SKM-1 (cell line): Measurements from ENCODE around the gene MRPS24.
"Not testable (repeated sequence)": the region's sequence is repeated elsewhere in the genome, so short reads cannot be mapped to it uniquely, and the experiment has no call there.

Source experiments
- DNase-seq: peaks from one replicate; lab custom pipeline; 2025; ENCODE audit not compliant: unreplicated experiment; lab: John Stamatoyannopoulos, UW

The MRPS24 gene

DNA sequence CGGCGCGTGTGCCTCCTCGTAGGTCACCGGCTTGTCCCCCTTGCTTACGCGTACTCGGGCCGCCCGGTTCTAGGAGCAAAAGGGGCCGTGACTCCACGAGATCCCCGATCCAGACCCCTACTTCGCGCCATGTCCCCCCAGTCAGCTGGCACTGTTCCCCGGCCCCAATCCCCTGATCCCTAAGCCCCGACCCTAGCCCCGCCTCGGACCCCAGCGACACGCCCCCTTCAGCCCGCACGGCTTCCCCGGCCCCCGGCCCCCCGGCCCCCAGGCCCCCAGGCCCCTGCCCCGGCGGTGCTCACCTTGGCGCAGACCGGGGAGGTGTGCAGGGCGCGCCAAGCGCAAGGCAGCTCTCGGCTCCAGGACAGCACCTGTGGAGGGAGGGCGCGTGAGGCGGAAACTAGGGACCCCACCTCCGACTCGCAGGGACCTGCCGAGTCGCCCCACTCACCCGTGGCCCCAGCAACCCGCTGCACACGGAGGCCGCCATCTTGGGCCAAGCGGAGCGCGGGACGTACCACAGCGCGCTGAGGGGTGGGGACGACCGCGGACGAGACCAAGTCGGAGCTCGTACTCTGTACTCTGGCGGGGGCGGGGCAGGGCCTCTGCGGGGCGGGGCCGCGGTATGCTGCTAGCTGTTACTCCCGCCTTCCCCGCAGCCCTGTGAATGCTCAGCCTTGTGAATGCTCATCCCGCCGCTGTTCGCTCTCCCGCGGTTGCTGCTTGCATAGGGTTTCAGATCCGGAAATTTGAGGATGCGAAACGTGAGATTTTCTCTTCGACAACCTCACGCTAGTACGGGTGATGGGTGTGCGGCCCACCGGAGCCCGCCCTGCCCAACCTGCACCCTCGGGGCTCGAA is at the start of gene MRPS24:
MRPS24 (minus strand) TSS at position 512 of the 861 bp plus-strand sequence; CDS start at position 490, 22 bp downstream.
- DNase-seq: peak; percentile 94

GRCh38 chr7:43915907-43916306 is 46.6 kb upstream of the MRPS24 start:
- DNase-seq: no peak

DNA sequence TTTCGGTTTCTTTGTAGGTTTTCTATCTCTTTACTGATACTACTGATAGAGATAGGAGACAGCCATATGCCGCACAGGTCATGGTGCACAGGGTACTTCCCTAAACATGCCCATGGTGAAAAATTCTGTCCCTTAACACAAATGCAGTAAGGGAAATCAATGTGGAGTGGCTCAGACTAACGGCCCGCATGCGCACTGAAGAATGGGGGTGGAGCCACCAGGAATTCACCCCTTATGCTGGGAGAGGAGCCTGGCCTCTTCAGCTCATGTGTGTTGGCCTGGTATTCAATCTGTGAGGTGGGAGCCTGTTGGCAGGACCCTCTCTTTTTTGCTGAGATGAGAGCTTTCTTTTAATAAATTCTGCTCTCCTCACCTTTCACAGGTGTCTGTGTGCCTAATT is 45.5 kb upstream of the MRPS24 start:
- no peak for DNase-seq

GRCh38 chr7:43906331-43907010 is 37.2 kb upstream of the MRPS24 start, which contains the start of gene URGCP:
Gene URGCP (minus strand): TSS chr7:43906596. CDS start chr7:43906575, 21 bp downstream.
- DNase-seq: no peak

- no peak for DNase-seq
Observed at GRCh38 chr7:43905956-43906330, 36.6 kb upstream of the MRPS24 start.

- no peak for DNase-seq
Observed at GRCh38 chr7:43905209-43905946, 36.1 kb upstream of the MRPS24 start.

DNA sequence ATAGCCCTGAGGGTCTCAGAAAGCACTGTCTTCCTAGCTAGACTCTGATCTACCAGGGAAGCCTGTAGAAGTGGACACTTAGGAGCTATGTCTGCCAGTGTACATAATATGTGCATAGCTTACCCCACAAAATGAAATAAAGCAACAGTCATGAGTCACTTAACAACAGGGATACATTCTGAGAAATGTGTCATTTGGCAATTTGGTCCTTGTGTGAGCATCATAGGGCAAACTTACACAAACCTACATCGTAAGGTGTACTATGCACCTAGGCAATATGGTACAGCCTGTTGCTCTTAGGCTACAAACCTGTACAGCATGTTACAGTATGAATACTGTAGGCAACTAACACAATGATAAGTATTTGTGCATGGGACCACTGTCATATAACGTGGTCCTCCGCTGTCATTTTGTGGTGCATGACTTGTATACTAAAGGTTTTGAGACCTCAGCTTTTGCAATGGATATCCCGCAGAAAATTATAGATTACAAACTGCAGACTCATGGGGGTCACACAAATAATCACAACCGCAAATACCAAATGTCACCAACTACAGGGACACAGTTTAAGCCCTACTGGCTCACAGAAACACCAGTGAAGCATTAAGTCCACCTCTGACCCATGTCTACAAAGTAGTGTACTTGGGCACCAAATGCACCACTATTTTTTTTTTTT is 35.4 kb upstream of the MRPS24 start:
- no peak for DNase-seq

DNA sequence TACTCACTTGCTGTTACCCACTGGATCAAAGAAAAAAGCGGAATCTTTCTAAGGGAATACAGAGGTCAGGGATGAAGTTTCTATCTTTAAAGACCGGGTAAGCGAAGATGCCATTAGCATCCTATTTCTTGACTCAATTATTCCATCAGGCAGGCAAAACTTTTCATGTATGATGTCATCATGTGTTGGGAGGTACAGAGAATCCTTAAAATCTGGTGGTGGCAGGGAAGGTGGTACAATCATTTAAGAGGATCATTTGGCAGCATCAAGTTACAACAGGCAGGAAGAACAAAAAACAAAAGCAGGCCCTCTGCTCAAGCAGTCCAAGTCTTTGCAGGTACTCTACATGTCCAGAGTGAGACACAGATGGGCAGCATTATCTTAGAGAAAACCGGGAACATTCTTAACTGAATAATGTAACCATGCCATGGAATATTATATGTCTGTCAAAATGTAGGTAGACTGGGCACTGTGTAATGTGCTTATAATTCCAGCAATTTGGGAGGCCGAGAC is 33.3 kb upstream of the MRPS24 start:
- no peak for DNase-seq

DNA sequence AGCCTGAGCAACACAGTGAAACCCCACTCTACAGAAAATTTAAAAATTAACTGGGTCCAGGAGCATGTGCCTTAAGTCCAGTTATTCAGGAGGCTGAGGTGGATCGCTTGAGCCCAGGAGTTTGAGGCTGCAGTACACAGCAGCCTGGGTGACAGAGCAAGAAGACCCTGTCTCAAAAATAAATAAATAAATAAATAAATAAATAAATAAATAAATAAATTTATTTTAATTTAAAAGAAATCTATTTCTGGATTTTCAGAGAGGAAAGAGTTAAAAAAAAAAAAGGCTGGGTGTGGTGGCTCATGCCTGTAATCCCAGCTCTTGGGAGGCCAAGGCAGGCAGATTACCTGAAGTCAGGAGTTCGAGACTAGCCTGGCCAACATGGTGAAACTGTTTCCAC is 29.3 kb upstream of the MRPS24 start:
- not testable (repeated sequence) for DNase-seq

GRCh38 chr7:43895847-43896415 is 26.6 kb upstream of the MRPS24 start:
- no peak for DNase-seq

GRCh38 chr7:43891069-43891955 is 22.0 kb upstream of the MRPS24 start:
- DNase-seq: no peak

DNA sequence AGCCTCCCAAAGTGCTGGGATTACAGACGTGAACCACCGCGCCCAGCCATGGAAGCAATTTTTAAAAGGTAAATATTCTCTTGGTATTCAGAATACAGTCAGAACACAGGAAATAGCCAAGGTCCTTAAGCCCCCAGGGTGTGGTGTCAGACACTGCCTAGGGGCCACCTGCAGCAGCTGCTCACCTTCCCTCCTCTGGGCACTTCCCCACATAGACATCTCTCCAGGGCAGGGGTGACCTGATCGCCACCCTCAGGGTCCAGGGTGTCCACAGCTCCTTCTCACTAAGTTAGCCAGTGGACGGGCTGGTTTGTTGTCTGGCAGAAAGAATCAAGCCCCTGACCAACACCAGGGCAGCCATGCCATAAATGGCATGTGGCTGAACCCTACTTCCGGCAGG is 21.2 kb upstream of the MRPS24 start:
- DNase-seq: no peak

DNA sequence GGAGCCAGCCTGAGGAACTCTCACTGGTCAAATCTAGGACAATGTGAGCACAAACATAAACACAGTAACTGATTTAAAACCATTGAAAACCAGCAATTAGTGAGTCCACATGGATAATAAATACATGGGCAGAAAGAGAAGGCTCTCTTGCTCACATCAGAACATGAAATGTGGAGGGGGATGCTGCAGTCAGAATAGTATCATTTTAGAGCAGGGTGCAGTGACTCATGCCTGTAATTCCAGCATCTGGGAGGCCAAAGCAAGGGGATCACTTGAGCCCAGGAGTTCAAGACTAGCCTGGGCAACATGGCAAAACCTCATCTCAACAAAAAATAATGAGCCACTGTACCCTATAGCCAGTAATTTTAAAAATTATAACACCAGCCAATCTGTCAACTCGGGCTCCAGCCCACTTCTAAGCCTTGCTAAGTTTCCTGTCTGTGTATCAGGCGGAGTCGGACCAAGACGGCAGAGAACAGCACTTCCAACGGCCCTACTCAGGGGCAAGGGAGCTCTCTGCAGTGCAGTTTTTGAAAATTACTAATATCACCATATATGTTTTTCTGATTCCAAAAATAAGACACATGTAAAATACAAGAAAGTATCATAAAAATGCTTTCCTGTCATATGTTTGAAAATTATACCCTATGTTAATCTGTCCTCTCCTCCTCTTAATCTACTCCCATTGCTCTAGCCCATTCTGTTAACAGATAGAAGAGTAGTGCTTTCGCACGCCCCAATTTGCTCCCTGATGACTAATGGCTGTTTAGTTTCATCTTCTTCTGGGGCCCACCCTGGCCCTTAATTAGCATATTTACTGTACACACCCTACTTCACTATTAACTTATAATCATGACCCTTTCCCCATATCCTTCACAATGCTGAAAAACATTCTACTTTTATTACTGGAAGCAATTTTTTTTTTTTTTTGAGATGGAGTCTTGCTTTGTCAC is 20.0 kb upstream of the MRPS24 start:
- no peak for DNase-seq

DNA sequence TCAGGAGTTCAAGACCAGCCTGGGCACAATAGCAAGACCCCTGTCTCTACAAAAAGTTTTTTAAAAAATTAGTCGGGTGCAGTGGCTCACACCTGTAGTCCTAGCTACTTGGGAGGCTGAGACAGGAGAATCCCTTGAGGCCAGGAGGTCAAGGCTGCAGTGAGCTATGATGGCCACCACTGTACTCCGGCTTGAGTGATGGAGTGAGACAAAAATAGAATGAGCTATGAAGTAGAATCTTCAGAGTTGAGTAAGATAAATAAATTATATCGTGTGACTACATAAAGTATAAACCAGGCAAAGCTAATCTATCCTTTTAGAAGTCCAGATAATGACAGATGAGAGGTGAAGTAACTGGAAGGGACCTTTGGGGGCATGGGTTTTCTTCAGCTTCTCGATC is 15.3 kb upstream of the MRPS24 start:
- DNase-seq: no peak

- DNase-seq: no peak
Observed at GRCh38 chr7:43884209-43884608, 14.9 kb upstream of the MRPS24 start.

DNA sequence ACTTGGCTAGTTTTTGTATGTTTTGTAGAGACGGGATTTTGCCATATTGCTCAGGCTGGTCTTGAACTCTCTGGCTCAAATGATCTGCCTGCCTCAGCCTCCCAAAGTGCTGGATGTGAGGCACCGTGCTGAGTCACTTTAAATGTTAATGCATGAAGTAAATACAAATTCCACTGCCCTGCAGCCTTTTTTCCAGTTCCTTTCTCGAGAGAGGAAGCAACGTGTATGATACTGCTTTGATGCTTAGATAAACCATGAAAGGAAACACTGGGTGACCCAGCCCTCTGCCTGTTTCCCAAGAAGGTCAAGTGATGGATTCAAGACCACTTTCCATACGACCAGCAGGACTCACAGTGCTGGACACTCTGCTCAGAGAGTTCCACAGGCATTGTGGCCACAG is 11.3 kb upstream of the MRPS24 start:
- no peak for DNase-seq

- DNase-seq: no peak
Observed at GRCh38 chr7:43879477-43879876, 10.2 kb upstream of the MRPS24 start.

GRCh38 chr7:43878867-43879266 is 9.6 kb upstream of the MRPS24 start:
- no peak for DNase-seq
